Pancreas (tissue), 10 donors: ENCODE data around the gene PBX4. TPM values are rescaled to one million over a fixed set of nuclear protein-coding genes. Genes with fewer than 3 reads are reported as not detected.

Experiments used
- ATAC-seq, 4 donors: fragments of 200-7000 bp; cut with Tn5 transposase; one replicate each; pipeline versions ENCODE4 v1.8.0 to v1.9.1; 2020; ENCODE audit warnings: mild to moderate bottlenecking in 4 of 4, moderate library complexity in 4 of 4
- DNase-seq, 6 donors: peaks; one replicate each; pipeline ENCODE4 v3.0.0-alpha.2; 2020
- FAIRE-seq: peaks from 2 replicates; lab custom pipeline; 2012; peaks lifted over from hg19 to GRCh38; lab: Jason Lieb, UNC
- H3K27ac ChIP-seq, 4 donors: fragments of 200-600 bp; sonication (generic); 1 replicate in 3 of 4; 2 replicates in 1 of 4; pipeline versions ENCODE4 v1.5.0 to v1.8.0; 2020
- H3K27me3 ChIP-seq, 4 donors: fragments of 200-600 bp; one replicate each; pipeline ENCODE4 v1.8.0; 2021
- H3K36me3 ChIP-seq, 3 donors: fragments of 200-600 bp; sonication (generic) in 1 of 3; one replicate each; pipeline versions ENCODE4 v1.5.0 to v1.8.0; 2020 to 2021
- H3K4me1 ChIP-seq, 3 donors: fragments of 200-600 bp; one replicate each; pipeline ENCODE4 v1.8.0; 2021
- H3K4me3 ChIP-seq, 4 donors: fragments of 200-600 bp; sonication (generic) in 2 of 4; one replicate each; pipeline versions ENCODE4 v1.5.0 to v1.8.0; 2020 to 2021
- H3K9me3 ChIP-seq, 4 donors: fragments of 200-600 bp; one replicate each; pipeline ENCODE4 v1.8.0; 2021
- CTCF ChIP-seq, 4 donors: fragments of 200-600 bp; sonication (generic) in 3 of 4; IDR thresholded peaks; one replicate each; pipeline versions ENCODE4 v1.5.0 to v1.8.0; 2021; ENCODE audit warnings: antibody characterized with exemption in 4 of 4
- WGBS, 2 donors: extraction: QIAGEN DNeasy Blood & Tissue Kit; methylation state at CpG; one replicate each; pipeline ENCODE4 v1.1.7; 2013; 5-methylcytosine and 5-hydroxymethylcytosine counted together
- intact Hi-C, 3 donors: fragments of 100-400 bp; cut with DNase I; formaldehyde crosslinking; loops; one replicate each; pipeline versions ENCODE4 v1.11.1 to v1.14.2; 2022
- polyA plus RNA-seq, 2 donors: library from polyadenylated mRNA; stranded (reverse); fragments of 200-250 nt; gene quantifications; one replicate each; pipeline ENCODE4 v1.2.3, GENCODE V29; 2013
- total RNA-seq, 6 donors: library from RNA; stranded (reverse); fragmentation: NEBNext Ultra II Directional in 4 of 6; extraction: Animal tissue kit (Norgen Biotek cat#: 25700) in 4 of 6; gene quantifications; one replicate each; pipeline versions ENCODE4 v1.2.1 to v1.2.4, GENCODE V29; 2021 to 2023
- donor health status: healthy with polysubstance abuse.
- donor health status: DM: no; HTN: no; CAD: no; lungs with moderate emphysema.
- donor health status: DM: no; HTN: no; CAD: no.
- donor health status: control.
- donor health status: control.
- donor health status: Bipolar disorder and iron deficiency.
- donor health status: DM: yes; HTN: yes; CAD: no.
- donor health status: DM: no; HTN: no; CAD: no.
- donor health status: DM: no; HTN: no; CAD: no.
- donor health status: DM: yes; HTN: yes; CAD: no.

The PBX4 gene
- total and polyA plus RNA-seq, 8 donors, result 0.18 to 4.0 (median 0.49) TPM

- DNase-seq, result no peak
- no peak for TF ChIP-seq CTCF (IDR thresholded peaks at IDR 0.05)
- Histone ChIP-seq H3K27ac (no peak overlapping the region), H3K36me3 (no peaks in the 10 kb centered on the region), H3K27me3 (no peaks in the 10 kb centered on the region), H3K4me1 (no peaks in the 10 kb centered on the region), H3K9me3 (no peaks in the 10 kb centered on the region), H3K4me3 (no peak overlapping the region)
- no peak for ATAC-seq
- intact Hi-C loops, result no loop called here
- no peak for FAIRE-seq
- 67 to 77% methylated on average over 26 of the region's 26 CpGs for WGBS, 2 donors
Measured at GRCh38 chr19:19561946-19562664, 56.4 kb downstream of the PBX4 start.

GRCh38 chr19:19559931-19560330 is 58.6 kb downstream of the PBX4 start:
- intact Hi-C loops, result no loop called here
- FAIRE-seq, result no peak
- H3K9me3 ChIP-seq, result no peaks in the 10 kb centered on the region
- DNase-seq, result no peak
- no peak for TF ChIP-seq CTCF (IDR thresholded peaks at IDR 0.05)
- H3K36me3 ChIP-seq, result no peaks in the 10 kb centered on the region
- 65 to 73% methylated on average over 4 of the region's 4 CpGs for WGBS, 2 donors
- H3K27me3 ChIP-seq, result no peaks in the 10 kb centered on the region
- H3K4me3 ChIP-seq, result no peak overlapping the region
- no peak overlapping the region for H3K27ac ChIP-seq
- ATAC-seq, result no peak
- H3K4me1 ChIP-seq, result no peaks in the 10 kb centered on the region

GRCh38 chr19:19558636-19559035 is 59.9 kb downstream of the PBX4 start:
- H3K9me3 ChIP-seq, result no peaks in the 10 kb centered on the region
- H3K27ac ChIP-seq, result no peak overlapping the region
- DNase-seq (no peak), FAIRE-seq (no peak), ATAC-seq (no peak)
- intact Hi-C loops, result no loop called here
- H3K36me3 ChIP-seq, result no peaks in the 10 kb centered on the region
- H3K4me1 ChIP-seq, result no peaks in the 10 kb centered on the region
- 71 to 78% methylated on average over 16 of the region's 16 CpGs for WGBS, 2 donors
- no peaks in the 10 kb centered on the region for H3K27me3 ChIP-seq
- TF ChIP-seq CTCF (IDR thresholded peaks at IDR 0.05), result no peak
- no peak overlapping the region for H3K4me3 ChIP-seq

GRCh38 chr19:19558055-19558454 is 60.4 kb downstream of the PBX4 start:
- H3K27me3 ChIP-seq, result no peaks in the 10 kb centered on the region
- DNase-seq, result no peak
- H3K9me3 ChIP-seq, result no peaks in the 10 kb centered on the region
- H3K4me3 ChIP-seq, result no peak overlapping the region
- FAIRE-seq, result no peak
- no peak for TF ChIP-seq CTCF (IDR thresholded peaks at IDR 0.05)
- no peaks in the 10 kb centered on the region for H3K36me3 ChIP-seq
- no peaks in the 10 kb centered on the region for H3K4me1 ChIP-seq
- WGBS, 2 donors, result 69 to 76% methylated on average over 15 of the region's 15 CpGs
- intact Hi-C loops, result no loop called here
- no peak overlapping the region for H3K27ac ChIP-seq
- ATAC-seq, result no peak
